Measurements from ENCODE around the gene SULT6B1.
"Not testable (repeated sequence)": the region's sequence is repeated elsewhere in the genome, so short reads cannot be mapped to it uniquely, and the experiment has no call there.

The SULT6B1 gene

GRCh38 chr2:37195862-37196319 lies 7.4 kb upstream of the SULT6B1 start:
- not testable (repeated sequence) for DNase-seq (ENCODE audit: low spot score)

DNA sequence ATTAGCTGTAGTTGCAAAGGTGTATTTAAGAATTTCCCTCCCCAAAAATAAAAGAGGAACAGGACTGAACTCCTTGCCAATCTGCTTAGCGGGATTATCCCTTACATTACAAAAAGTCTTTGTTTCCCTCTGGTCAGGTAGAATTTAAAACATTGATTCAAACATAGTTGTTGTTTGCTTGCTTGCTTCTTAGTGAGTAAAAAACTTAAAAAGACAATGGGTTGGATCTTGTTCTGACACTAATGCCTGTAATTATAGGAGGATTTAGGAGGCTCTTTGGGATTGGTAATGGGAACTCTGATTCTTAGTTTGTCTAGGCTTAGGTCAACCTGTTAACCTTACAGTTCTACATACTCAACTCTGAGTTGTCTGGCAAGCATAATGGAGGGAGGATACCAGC lies 4.1 kb upstream of the SULT6B1 start:
- no peak for DNase-seq (ENCODE audit: low spot score)

DNA sequence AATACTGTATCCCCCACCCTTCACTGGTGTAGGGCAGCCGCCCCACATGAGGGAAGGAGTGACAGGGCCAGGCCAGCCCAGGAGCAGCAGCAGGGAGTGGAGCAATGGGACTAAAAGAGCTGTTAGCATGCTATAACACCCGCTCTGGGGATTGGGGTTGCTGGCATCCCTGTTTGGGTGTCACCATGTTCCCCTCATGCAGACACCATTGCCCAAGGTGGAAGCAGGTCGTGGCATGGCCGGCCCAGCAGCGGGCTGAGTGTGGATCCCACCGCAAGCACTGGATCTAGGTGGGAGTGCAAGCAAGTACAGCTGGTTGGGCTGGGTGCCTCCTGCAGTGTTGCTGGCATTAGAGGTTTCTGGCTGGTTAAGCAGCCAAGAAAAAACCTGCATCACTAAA lies 3.3 kb upstream of the SULT6B1 start:
- no peak for DNase-seq (ENCODE audit: low spot score)

DNA sequence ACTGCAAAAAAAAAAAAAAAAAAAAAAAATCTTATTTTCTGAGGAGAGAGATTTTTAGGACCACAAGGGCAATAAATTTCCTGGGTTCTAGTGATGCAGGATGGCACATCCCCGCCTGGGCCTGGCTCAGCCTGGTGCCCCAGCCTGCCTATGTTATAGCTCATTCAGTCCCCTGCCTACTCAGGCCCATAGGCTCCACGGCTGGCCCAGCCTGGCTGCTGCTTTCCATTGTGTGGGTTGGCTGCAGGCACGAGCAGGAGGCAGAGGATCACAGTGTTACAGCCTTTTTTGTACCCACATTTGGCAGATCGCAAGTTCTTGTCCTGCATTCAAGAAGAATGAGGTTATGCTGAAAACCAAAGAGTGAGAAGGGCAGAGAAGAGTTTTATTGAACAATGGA lies 2.8 kb upstream of the SULT6B1 start:
- DNase-seq (ENCODE audit: low spot score) = no peak

DNA sequence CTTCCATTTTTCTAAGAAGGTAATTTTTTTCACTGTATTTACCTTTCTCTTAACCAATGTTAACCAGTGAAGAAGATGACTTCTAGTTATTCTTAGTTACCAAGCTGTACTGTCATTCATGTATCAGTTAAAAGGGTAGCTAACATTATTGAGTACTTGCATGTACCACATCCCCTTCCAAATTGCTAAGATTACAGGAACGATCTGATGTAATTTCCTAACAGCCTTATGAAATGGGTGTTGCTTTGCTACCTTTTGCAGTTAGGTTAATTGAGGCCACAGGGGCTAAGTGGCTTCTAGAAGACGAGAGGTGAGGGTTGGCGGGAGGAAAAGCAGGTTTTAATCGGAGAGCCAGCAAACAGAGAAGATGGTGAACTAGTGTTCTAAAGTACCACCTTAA lies 1.8 kb upstream of the SULT6B1 start:
- no peak for DNase-seq (ENCODE audit: low spot score)

GRCh38 chr2:37189452-37190153 lies 1.1 kb upstream of the SULT6B1 start:
- peak; percentile 59 for DNase-seq (ENCODE audit: low spot score)

DNA sequence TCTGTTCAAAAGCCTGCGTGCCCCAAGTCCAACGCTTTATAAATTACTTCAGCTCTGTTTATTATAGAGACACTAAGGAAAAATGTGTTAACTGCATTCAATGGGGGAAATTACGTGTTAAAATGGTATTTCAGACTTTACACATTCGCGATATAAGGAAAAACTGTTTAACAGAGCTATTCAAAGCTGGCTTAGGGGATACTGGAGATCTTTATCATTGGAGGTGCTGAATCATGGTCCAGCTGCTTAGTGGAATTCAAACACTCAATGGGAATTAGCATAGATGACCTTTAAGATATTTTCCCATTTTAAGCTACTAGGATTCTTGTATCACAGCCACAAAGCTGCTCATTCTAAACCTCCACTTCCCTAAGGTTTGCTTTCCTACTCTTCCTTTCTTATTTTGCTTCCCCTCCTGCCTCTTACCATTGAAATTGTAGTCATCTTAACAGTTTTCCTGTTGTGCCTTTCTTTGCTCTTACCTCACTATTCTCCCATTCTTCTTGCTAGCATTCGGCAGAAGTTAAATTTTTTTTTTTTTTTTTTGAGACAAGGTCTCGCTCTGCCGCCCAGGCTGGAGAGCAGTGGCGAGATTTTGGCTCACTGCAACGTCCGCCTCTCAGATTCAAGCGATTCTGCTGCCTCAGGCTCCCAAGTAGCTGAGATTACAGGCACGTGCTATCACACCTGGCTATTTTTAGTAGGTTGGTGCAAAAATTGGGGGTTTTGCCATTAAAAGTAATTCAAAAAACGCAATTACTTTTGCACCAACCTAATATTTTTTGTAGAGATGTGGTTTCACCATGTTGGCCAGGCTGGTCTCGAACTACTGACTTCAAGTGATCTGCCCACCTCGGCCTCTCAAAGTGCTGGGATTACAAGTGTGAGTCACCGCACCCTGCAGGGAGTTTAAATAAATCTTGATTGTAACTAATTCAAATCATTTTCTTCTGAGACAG lies 6.5 kb downstream of the SULT6B1 start:
- DNase-seq (ENCODE audit: low spot score) = no peak

- no peak for DNase-seq (ENCODE audit: low spot score)
Observed at GRCh38 chr2:37180640-37181039, 7.8 kb downstream of the SULT6B1 start.

DNA sequence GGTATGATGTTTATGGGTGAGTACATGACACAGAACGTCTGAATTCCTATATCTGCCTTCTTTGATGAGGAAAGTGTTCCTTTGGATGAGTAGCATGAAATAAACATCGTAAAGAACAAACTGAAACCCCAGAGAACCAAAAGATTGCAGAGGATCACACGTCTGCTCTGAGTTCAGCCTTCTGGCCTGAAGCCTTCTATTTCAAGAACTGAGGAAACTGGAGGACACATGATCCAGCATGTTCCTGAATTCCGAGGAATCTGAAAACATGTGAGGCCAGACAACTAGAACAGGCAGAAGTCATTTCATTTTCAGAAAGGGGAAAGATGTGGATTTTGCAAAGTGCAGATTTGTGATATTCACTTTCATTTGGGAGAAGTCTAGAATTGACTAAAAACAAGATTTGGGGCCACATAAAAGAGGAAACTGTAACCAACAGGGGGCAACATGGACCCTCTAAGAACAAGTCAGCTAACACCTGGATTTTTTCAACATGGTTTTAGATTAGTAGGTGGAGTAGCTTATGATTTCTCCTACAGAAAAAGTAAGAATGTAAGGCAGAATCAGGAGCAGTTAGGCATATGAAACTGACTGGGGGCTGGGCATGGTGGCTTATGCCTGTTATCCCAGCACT lies 8.3 kb downstream of the SULT6B1 start:
- DNase-seq (ENCODE audit: low spot score) = no peak

GRCh38 chr2:37173741-37174140 lies 14.7 kb downstream of the SULT6B1 start:
- no peak for DNase-seq (ENCODE audit: low spot score)

DNA sequence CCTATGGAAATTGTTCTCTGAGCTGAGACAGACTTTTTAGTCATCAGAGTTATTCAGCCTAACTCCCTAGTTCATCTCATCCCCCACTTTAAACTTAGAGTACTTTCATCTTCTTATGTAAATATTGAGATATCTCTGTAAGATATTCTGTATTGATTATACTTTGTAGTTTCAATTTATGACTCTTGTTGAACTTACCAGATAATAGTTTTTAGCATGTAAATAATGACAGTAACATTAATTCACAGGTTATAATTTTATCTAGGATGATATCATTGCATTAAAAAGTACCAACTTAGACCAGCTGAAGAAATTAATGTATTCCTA lies 16.9 kb downstream of the SULT6B1 start:
- DNase-seq (ENCODE audit: low spot score) = no peak

DNA sequence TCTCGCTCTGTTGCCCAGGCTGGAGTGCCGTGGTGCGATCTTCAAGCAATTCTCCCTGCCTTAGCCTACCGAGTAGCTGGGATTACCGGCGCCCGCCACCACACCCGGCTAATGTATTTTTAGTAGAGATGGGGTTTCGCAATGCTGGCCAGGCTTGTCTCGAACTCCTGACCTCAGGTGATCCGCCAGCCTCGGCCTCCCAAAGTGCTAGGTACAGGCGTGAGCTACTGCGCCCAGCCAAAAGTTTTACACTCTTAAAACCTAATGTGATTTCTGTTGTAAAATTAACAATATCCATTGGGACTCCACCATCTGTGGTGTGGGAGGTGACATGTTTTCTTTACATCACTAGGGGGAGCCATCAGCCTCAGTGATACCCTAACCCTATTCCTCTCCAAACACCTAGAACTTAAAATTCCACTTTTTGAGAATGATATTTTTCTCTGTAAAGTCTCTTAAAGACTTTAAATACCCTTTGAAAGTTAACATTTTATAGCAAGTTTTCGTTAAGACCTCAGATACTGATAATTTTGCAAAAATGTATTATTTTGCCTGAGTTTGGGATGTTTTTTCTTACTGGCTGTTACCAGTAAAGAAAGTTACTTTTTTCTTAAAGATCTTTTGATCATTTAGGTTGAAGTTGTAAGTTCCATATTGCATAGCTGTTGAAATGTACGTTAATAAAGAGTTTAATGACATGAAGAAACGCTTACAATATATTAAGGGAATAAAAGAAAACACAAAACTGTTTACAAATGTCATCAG lies 20.1 kb downstream of the SULT6B1 start:
- peak; percentile 40 for DNase-seq (ENCODE audit: low spot score)

DNA sequence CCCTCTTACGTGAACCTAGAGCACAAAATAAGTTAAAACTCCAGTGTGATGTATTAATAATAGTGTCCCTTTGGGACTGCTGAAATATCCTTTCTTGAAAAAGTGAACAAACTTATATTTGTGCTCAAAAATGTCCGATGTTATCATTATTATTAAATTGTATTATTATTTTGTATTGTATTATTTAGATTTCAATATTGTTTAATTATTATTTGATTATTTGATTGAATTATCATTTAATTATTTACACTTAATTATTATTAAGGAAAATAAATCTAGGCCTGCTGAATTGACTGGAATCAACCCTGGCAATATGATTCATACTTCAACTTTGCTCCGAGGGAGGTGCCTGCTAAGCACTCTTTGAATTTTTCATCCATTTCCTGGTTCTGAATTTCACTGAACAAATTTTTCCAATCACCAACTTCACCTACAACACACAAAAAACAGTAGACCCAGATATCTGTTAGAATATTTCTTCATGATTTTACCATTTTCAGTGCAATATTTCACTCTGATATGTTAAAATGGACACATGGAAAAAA lies 20.8 kb downstream of the SULT6B1 start:
- DNase-seq (ENCODE audit: low spot score) = no peak

DNA sequence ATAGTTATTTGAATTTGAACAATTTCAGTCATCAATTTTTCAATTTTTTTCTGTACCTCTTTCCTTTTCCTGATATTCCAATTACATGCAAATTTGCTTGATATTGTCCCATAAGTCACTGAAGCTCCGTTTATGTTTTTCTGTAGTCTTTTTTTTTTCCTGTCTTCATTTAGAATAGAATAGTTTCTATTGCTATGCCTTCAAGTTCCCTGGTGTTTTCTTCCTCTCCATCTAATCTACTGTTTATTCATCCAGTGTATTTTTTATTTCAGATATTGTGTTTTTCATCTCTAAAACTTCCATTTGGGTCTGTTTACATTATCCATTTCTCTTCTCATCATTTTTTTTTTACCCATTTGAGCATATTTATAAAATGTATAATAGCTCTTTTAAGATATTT lies 23.7 kb downstream of the SULT6B1 start:
- no peak for DNase-seq (ENCODE audit: low spot score)

- DNase-seq (ENCODE audit: low spot score) = peak; percentile 70
Observed at GRCh38 chr2:37156857-37157714, 31.4 kb downstream of the SULT6B1 start, which contains the start of gene EIF2AK2. EIF2AK2 (minus strand) TSS chr2:37156980; CDS start chr2:37147806, 9,174 bp downstream.

DNA sequence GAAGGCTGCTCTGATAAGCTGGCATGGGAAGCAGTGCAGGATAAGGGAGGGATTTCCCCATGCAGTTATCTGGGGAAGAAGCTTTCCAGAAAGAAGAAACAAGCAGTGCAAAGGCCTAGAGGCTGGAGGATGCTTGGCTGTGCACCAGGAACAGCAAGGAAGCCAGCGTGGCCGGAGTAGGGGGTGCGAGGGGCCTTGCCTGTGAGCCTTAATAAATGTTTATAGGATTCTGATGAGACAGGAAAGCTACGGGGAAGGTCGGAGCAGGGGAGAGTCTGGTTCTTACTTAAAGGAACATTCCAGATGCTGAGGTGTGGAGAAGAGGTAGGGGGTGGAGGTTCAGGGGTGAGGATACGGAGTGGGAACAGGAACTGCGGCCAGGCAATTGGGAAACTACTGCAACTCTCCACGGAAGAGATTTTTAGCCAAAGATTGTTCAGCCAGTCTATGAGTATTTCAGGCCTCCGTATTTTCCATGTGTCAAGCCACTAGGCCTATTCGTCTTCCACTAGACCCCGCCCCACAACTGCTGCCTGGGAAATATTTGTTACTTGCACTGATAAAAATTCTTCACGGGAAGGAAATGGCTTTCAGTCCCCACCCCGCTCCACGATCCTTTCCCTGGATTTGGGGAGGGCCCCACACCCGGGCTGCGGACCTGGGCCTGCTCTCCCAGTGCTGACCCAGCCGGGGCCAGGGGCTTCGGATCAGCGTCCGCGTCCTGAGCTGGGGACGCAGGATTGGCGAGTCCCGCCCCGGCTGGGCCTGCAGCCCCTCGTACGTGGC lies 32.2 kb downstream of the SULT6B1 start:
- peak; percentile 33 for DNase-seq (ENCODE audit: low spot score)

DNA sequence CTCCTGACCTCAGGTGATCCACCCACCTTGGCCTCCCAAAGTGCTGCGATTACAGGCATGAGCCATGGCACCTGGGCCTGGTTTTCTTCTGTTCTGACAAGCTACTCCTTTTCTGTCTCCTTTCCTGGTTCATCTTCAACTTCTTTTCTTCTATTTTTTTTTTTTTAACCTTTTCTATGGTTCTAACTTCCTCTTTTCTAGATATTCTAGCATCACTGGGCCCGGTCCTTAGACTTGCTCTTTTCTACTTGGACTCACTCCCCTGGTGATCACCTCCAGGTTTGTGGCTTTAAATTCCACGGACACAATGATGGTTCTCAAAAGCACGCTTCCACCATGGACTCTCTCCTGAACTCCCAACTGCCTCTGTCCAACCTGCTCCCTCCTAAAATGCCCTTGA lies 33.7 kb downstream of the SULT6B1 start:
- no peak for DNase-seq (ENCODE audit: low spot score)

GRCh38 chr2:37153224-37153623 lies 35.2 kb downstream of the SULT6B1 start:
- no peak for DNase-seq (ENCODE audit: low spot score)

DNA sequence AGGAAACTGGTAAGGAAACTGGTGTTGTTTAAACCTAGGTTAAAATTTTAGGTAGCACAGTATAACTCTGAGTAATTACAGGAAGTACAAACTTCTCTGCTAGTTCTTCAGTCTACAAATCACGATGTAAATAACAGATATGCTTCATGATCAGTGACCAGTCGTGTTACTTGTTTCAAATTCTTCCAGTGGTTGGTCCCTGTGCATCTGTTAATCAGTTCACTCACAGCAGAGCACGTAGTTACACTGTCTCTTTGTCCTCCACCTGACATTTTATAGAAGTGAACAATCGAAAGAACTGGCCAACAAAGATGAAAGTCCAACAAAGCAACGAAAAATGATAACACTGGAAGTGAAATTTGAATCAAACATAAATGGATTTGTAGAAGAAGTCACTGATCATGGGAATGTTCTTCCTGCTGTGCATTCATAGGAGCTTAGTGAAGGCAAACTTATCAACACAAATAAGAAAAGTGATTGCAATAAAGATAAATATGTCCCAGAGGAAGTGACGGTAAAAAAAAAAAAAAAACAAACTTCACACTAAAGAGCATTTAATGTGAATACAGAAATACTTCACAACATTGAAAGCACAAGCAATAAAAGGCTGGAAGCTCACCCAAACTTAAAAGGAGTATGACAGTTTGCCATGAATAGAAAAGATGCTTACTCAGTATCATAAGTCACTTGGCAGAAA lies 38.7 kb downstream of the SULT6B1 start:
- DNase-seq (ENCODE audit: low spot score) = peak; percentile 18
